Measurements from ENCODE around the gene BDP1.
"Not testable (repeated sequence)": the region's sequence is repeated elsewhere in the genome, so short reads cannot be mapped to it uniquely, and the experiment has no call there.

GRCh38 chr5:71410088-71410487 lies 45.4 kb upstream of the BDP1 start:
- TF ChIP-seq, protein P1, sequence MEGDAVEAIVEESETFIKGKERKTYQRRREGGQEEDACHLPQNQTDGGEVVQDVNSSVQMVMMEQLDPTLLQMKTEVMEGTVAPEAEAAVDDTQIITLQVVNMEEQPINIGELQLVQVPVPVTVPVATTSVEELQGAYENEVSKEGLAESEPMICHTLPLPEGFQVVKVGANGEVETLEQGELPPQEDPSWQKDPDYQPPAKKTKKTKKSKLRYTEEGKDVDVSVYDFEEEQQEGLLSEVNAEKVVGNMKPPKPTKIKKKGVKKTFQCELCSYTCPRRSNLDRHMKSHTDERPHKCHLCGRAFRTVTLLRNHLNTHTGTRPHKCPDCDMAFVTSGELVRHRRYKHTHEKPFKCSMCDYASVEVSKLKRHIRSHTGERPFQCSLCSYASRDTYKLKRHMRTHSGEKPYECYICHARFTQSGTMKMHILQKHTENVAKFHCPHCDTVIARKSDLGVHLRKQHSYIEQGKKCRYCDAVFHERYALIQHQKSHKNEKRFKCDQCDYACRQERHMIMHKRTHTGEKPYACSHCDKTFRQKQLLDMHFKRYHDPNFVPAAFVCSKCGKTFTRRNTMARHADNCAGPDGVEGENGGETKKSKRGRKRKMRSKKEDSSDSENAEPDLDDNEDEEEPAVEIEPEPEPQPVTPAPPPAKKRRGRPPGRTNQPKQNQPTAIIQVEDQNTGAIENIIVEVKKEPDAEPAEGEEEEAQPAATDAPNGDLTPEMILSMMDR (IDR thresholded peaks at IDR 0.05; ENCODE audit: insufficient read depth, low read length, poor library complexity, severe bottlenecking) = not testable (repeated sequence)
- TF ChIP-seq EZH2phosphoT487 (conservative IDR thresholded peaks at IDR 0.05; ENCODE audit: low read length) = not testable (repeated sequence)
